ENCODE results near the gene CRYGS. TPM values are rescaled to one million over a fixed set of nuclear protein-coding genes. Genes with fewer than 3 reads are reported as not detected.

Gene CRYGS
- total and polyA plus RNA-seq, 2 donors (not counting 1 experiment from before 2014, with no cell fraction given), result 3.6 to 10.9 TPM

DNA sequence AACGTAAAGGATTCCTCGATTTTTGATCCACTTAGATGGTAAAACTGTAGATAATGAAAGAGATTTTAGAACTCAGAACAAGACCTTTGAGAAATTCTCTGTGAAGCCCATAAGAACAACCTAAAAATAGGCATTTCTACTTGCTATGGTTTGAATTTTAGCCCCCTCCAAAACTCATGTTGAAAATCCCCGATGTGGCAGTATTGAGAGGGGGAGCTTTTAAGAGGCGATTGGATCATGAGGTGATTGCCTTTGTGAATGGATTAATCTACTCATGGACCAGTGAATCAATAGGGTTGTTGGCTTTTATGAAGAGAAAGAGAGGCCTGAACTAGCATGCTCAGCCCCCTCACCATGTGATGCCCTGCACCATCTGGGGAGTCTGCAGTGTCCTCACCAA is 48.5 kb upstream of the CRYGS start:
- Histone ChIP-seq H3K36me3 (replicated peaks in 1 of 2; ENCODE audit: control extremely low read depth in 1 of 2, control insufficient read depth in 1 of 2, extremely low read depth in 1 of 2, insufficient read depth in 2 of 2, low read length in 1 of 2) (no peaks in the 10 kb centered on the region), H3K9me3 (ENCODE audit: control extremely low read depth in 1 of 3, control insufficient read depth in 2 of 3, insufficient read depth in 1 of 3, low read length in 2 of 3) (no peaks in the 10 kb centered on the region), H3K9ac (ENCODE audit: low read length) (no peak overlapping the region), H4K20me1 (ENCODE audit: control insufficient read depth, insufficient read depth, low read length, poor library complexity, severe bottlenecking) (no peaks in the 10 kb centered on the region), H3K79me2 (ENCODE audit: control insufficient read depth, insufficient read depth, low read length) (no peaks in the 10 kb centered on the region), H2AFZ (ENCODE audit: insufficient read depth, low read depth, low read length, poor library complexity, severe bottlenecking) (no peak overlapping the region), H3K4me2 (replicated peaks; ENCODE audit: low read depth, low read length, poor library complexity, severe bottlenecking) (no peak overlapping the region), H3K27ac (ENCODE audit: low read length in 2 of 2) (no peak overlapping the region), H3K4me3 (ENCODE audit: control extremely low read depth in 1 of 5, extremely low read depth in 1 of 5, insufficient read depth in 1 of 5, low read depth in 2 of 5, low read length in 4 of 5) (no peak overlapping the region), H3K4me1 (ENCODE audit: control insufficient read depth in 2 of 2, insufficient read depth in 2 of 2, low read length in 2 of 2) (no peaks in the 10 kb centered on the region), H3K27me3 (replicated peaks in 1 of 4; ENCODE audit: control extremely low read depth in 1 of 4, control insufficient read depth in 3 of 4, insufficient read depth in 4 of 4, low read length in 3 of 4) (no peaks in the 10 kb centered on the region)
- TF ChIP-seq, protein P1, sequence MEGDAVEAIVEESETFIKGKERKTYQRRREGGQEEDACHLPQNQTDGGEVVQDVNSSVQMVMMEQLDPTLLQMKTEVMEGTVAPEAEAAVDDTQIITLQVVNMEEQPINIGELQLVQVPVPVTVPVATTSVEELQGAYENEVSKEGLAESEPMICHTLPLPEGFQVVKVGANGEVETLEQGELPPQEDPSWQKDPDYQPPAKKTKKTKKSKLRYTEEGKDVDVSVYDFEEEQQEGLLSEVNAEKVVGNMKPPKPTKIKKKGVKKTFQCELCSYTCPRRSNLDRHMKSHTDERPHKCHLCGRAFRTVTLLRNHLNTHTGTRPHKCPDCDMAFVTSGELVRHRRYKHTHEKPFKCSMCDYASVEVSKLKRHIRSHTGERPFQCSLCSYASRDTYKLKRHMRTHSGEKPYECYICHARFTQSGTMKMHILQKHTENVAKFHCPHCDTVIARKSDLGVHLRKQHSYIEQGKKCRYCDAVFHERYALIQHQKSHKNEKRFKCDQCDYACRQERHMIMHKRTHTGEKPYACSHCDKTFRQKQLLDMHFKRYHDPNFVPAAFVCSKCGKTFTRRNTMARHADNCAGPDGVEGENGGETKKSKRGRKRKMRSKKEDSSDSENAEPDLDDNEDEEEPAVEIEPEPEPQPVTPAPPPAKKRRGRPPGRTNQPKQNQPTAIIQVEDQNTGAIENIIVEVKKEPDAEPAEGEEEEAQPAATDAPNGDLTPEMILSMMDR (IDR thresholded peaks at IDR 0.05), result no peak
- TF ChIP-seq EZH2 (IDR thresholded peaks at IDR 0.05; ENCODE audit: borderline replicate concordance, insufficient read depth, low read depth, low read length, poor library complexity, severe bottlenecking), result no peak
- no peak for ATAC-seq (ENCODE audit: low read depth)
- no peak overlapping the region for H3K27ac Mint-ChIP-seq
- no peak overlapping the region for H3K4me3 Mint-ChIP-seq
- peaks cover 5% of the 10 kb centered on the region for H3K27me3 Mint-ChIP-seq
- WGBS (ENCODE audit: insufficient coverage), result 93% methylated on average over 2 of the region's 4 CpGs
- intact Hi-C loops (cut with micrococcal nuclease), result no loop called here
- H3K9me3 Mint-ChIP-seq (ENCODE audit: insufficient read depth), result no peaks in the 10 kb centered on the region
- DNase-seq, result no peak
- ChIA-PET POLR2A (no interaction called here), CTCF (no interaction called here)
- no peaks in the 10 kb centered on the region for H3K4me1 Mint-ChIP-seq

DNA sequence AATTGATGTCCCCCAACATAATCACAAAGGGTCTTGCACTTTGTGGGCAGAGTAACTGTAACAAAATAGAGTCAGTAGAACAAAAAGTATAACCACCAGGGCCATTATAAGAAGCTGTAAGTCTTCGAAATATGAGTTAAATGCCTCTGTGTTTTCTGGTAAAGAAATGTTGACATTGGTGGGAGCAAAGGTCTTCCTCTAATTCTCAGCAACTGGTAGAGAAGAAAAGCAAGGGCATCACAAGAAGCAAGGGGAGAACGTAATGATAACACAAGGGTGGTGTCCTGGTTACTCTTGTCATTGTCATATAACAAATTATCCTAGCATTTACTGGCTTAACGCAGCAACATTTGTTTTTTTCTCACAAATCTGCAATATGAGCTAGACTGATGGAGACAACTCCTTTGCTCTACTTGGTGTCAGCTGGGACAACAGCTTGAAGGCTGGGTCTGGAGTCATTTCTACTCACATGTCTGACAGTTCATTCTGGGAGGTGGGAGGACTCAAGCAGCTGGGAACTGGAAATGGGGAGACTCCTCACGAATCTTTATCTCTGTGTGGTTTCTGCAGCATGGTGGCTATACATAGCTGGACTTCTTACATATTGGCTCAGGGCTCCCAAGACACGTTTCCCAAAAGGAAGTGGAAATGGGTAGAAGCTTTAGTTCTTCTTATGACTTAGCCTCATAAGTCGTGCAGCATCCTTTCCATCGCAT is 46.6 kb upstream of the CRYGS start:
- no peaks in the 10 kb centered on the region for H3K27me3 Mint-ChIP-seq
- no peak overlapping the region for H3K4me2 ChIP-seq (replicated peaks; ENCODE audit: low read depth, low read length, poor library complexity, severe bottlenecking)
- intact Hi-C loops (cut with micrococcal nuclease), result no loop called here
- 92% methylated on average over 4 of the region's 7 CpGs for WGBS (ENCODE audit: insufficient coverage)
- peaks cover 3 to 5% of the 10 kb centered on the region in 2 experiments for H3K36me3 ChIP-seq (replicated peaks in 1 of 2; ENCODE audit: control extremely low read depth in 1 of 2, control insufficient read depth in 1 of 2, extremely low read depth in 1 of 2, insufficient read depth in 2 of 2, low read length in 1 of 2)
- H3K4me1 ChIP-seq (ENCODE audit: control insufficient read depth in 2 of 2, insufficient read depth in 2 of 2, low read length in 2 of 2), result no peaks in the 10 kb centered on the region
- H3K9me3 Mint-ChIP-seq (ENCODE audit: insufficient read depth), result no peaks in the 10 kb centered on the region
- ChIA-PET CTCF (interaction anchor here (1.7 to 2.1 kb wide), 2 partner anchors 25 to 647 kb away, joined by 3 to 9 read pairs; no protein-coding TSS in a partner anchor), POLR2A (no interaction called here)
- H3K9ac ChIP-seq (ENCODE audit: low read length), result no peak overlapping the region
- no peaks in the 10 kb centered on the region for H4K20me1 ChIP-seq (ENCODE audit: control insufficient read depth, insufficient read depth, low read length, poor library complexity, severe bottlenecking)
- no peaks in the 10 kb centered on the region for H3K9me3 ChIP-seq (ENCODE audit: control extremely low read depth in 1 of 3, control insufficient read depth in 2 of 3, insufficient read depth in 1 of 3, low read length in 2 of 3)
- H3K27ac Mint-ChIP-seq, result no peak overlapping the region
- TF ChIP-seq EZH2 (IDR thresholded peaks at IDR 0.05; ENCODE audit: borderline replicate concordance, insufficient read depth, low read depth, low read length, poor library complexity, severe bottlenecking), result no peak
- TF ChIP-seq, protein P1 (IDR thresholded peaks at IDR 0.05), result no peak
- H3K27ac ChIP-seq (ENCODE audit: low read length in 2 of 2), result no peak overlapping the region
- ATAC-seq (ENCODE audit: low read depth), result no peak
- H2AFZ ChIP-seq (ENCODE audit: insufficient read depth, low read depth, low read length, poor library complexity, severe bottlenecking), result no peak overlapping the region
- no peak for DNase-seq
- no peak overlapping the region for H3K4me3 Mint-ChIP-seq
- no peaks in the 10 kb centered on the region for H3K79me2 ChIP-seq (ENCODE audit: control insufficient read depth, insufficient read depth, low read length)
- no peak overlapping the region for H3K4me3 ChIP-seq (ENCODE audit: control extremely low read depth in 1 of 5, extremely low read depth in 1 of 5, insufficient read depth in 1 of 5, low read depth in 2 of 5, low read length in 4 of 5)
- H3K4me1 Mint-ChIP-seq, result no peaks in the 10 kb centered on the region
- H3K27me3 ChIP-seq (replicated peaks in 1 of 4; ENCODE audit: control extremely low read depth in 1 of 4, control insufficient read depth in 3 of 4, insufficient read depth in 4 of 4, low read length in 3 of 4), result no peaks in the 10 kb centered on the region
